ENCODE data around the gene ATP1B3.
"Not testable (repeated sequence)": the region's sequence is repeated elsewhere in the genome, so short reads cannot be mapped to it uniquely, and the experiment has no call there.

The ATP1B3 gene

GRCh38 chr3:141887051-141887450 lies 10.6 kb downstream of the ATP1B3 start:
- no peak for DNase-seq (ENCODE audit: low read depth)
- TF ChIP-seq CTCF (conservative IDR thresholded peaks at IDR 0.05; ENCODE audit: low read depth, low read length), result no peak
- no peak overlapping the region for H3K4me3 ChIP-seq (ENCODE audit: low read length)

GRCh38 chr3:141888548-141888947 lies 12.1 kb downstream of the ATP1B3 start:
- DNase-seq (ENCODE audit: low read depth); H3K4me3 ChIP-seq (ENCODE audit: low read length): not testable (repeated sequence)

- no peak for DNase-seq (ENCODE audit: low read depth)
- no peak for TF ChIP-seq CTCF (conservative IDR thresholded peaks at IDR 0.05; ENCODE audit: low read depth, low read length)
- H3K4me3 ChIP-seq (ENCODE audit: low read length), result no peak overlapping the region
Measured at GRCh38 chr3:141894524-141895176, 18.2 kb downstream of the ATP1B3 start.

- no peak for TF ChIP-seq CTCF (conservative IDR thresholded peaks at IDR 0.05; ENCODE audit: low read depth, low read length)
- DNase-seq (ENCODE audit: low read depth), result no peak
- no peak overlapping the region for H3K4me3 ChIP-seq (ENCODE audit: low read length)
Measured at GRCh38 chr3:141895731-141896130, 19.3 kb downstream of the ATP1B3 start.

GRCh38 chr3:141898908-141899307 lies 22.5 kb downstream of the ATP1B3 start:
- DNase-seq (ENCODE audit: low read depth), result no peak
- TF ChIP-seq CTCF (conservative IDR thresholded peaks at IDR 0.05; ENCODE audit: low read depth, low read length), result no peak
- no peak overlapping the region for H3K4me3 ChIP-seq (ENCODE audit: low read length)

GRCh38 chr3:141900343-141900742 lies 23.9 kb downstream of the ATP1B3 start:
- TF ChIP-seq CTCF (conservative IDR thresholded peaks at IDR 0.05; ENCODE audit: low read depth, low read length), result no peak
- no peak for DNase-seq (ENCODE audit: low read depth)
- H3K4me3 ChIP-seq (ENCODE audit: low read length), result no peak overlapping the region

- no peak overlapping the region for H3K4me3 ChIP-seq (ENCODE audit: low read length)
- no peak for TF ChIP-seq CTCF (conservative IDR thresholded peaks at IDR 0.05; ENCODE audit: low read depth, low read length)
- DNase-seq (ENCODE audit: low read depth), result no peak
Measured at GRCh38 chr3:141901914-141902313, 25.5 kb downstream of the ATP1B3 start.
